Lung (tissue), 12 donors: ENCODE results near the gene PAFAH2. TPM values are rescaled to one million over a fixed set of nuclear protein-coding genes. Genes with fewer than 3 reads are reported as not detected.

Source experiments
- ATAC-seq: fragments of 200-7000 bp; cut with Tn5 transposase; one replicate; pipeline ENCODE4 v1.9.1; 2020; ENCODE audit warnings: moderate number of reproducible peaks; ENCODE audit not compliant: insufficient read depth, low FRiP score
- DNase-seq, 3 donors: peaks; one replicate each; pipeline ENCODE4 v3.0.0-alpha.2; 2013 to 2017
- H3K27ac ChIP-seq, 2 donors: one replicate each; pipeline ENCODE4 v1.5.1; 2013; ENCODE audit warnings: mild to moderate bottlenecking in 2 of 2, moderate library complexity in 2 of 2, control low read depth in 1 of 2, inconsistent platforms in 1 of 2, low read depth in 1 of 2, low read length in 1 of 2
- H3K27me3 ChIP-seq, 3 donors: one replicate each; pipeline ENCODE4 v1.5.1; 2013; ENCODE audit warnings: low read length in 2 of 3; ENCODE audit not compliant: control insufficient read depth in 3 of 3, insufficient read depth in 3 of 3
- H3K36me3 ChIP-seq, 4 donors: one replicate each; pipeline ENCODE4 v1.5.1; 2013; ENCODE audit warnings: low read length in 4 of 4, mild to moderate bottlenecking in 1 of 4, moderate library complexity in 1 of 4; ENCODE audit not compliant: control insufficient read depth in 4 of 4, insufficient read depth in 4 of 4
- H3K4me1 ChIP-seq, 5 donors: one replicate each; pipeline ENCODE4 v1.5.1; 2013; ENCODE audit warnings: low read length in 5 of 5, mild to moderate bottlenecking in 2 of 5, moderate library complexity in 1 of 5; ENCODE audit not compliant: control insufficient read depth in 5 of 5, insufficient read depth in 5 of 5
- H3K4me3 ChIP-seq: one replicate; pipeline ENCODE4 v1.5.1; 2013; ENCODE audit warnings: mild to moderate bottlenecking, control low read depth, moderate library complexity
- H3K9ac ChIP-seq, 2 donors: one replicate each; pipeline ENCODE4 v1.5.1; 2013; ENCODE audit warnings: low read length in 2 of 2, control low read depth in 1 of 2; ENCODE audit not compliant: insufficient read depth in 1 of 2
- H3K9me3 ChIP-seq, 4 donors: one replicate each; pipeline ENCODE4 v1.5.1; 2013; ENCODE audit warnings: low read length in 3 of 4, mild to moderate bottlenecking in 1 of 4, moderate library complexity in 1 of 4; ENCODE audit not compliant: control insufficient read depth in 4 of 4, insufficient read depth in 3 of 4
- CTCF ChIP-seq: IDR thresholded peaks from 2 replicates; pipeline ENCODE4 v1.5.1; 2012; ENCODE audit warnings: mild to moderate bottlenecking; ENCODE audit errors: control extremely low read depth, extremely low read depth
- WGBS, 2 donors: extraction: QIAGEN DNeasy Blood & Tissue Kit; methylation state at CpG; one replicate each; pipeline ENCODE4 v1.1.7; 2013; 5-methylcytosine and 5-hydroxymethylcytosine counted together
- polyA plus RNA-seq, 2 donors: library from polyadenylated mRNA; stranded (reverse); fragments of 200-250 nt; gene quantifications; one replicate each; pipeline ENCODE4 v1.2.1, GENCODE V29; 2013
- total RNA-seq, 2 donors: library from RNA; depleted of rRNA in 1 of 2; stranded (reverse); fragments of >200 nt in 1 of 2; gene quantifications; one replicate each; pipeline ENCODE4 v1.2.1, GENCODE V29; 2014 to 2021
- donor health status: control.
- donor health status: control.
- donor health status: Bipolar disorder and iron deficiency.
- donor health status: healthy.
- donor health status: DM: yes; HTN: yes; CAD: no.

The PAFAH2 gene
- total and polyA plus RNA-seq, 4 donors, result 6.5 to 15.2 (median 9.1) TPM

GRCh38 chr1:25996966-25997827, 666 bp downstream of the PAFAH2 start:
- peak overlapping the region; percentile 86 to 93 for H3K27ac ChIP-seq
- WGBS, 2 donors, result 1 to 2% methylated on average over 13 of the region's 13 CpGs
- peak overlapping the region; percentile 83 to 85 for H3K9ac ChIP-seq
- H3K27me3 ChIP-seq, result no peaks in the 10 kb centered on the region
- no peak for TF ChIP-seq CTCF
- H3K4me1 ChIP-seq, result peaks cover 0 to 15% (median 6%) of the 10 kb centered on the region in 5 donors
- peak overlapping the region; percentile 43 for H3K4me3 ChIP-seq
- ATAC-seq, result peak; percentile 2
- peak in 2 of 3 donors; percentile 55 to 72 for DNase-seq
- no peaks in the 10 kb centered on the region for H3K36me3 ChIP-seq
- H3K9me3 ChIP-seq, result no peaks in the 10 kb centered on the region

- H3K4me3 ChIP-seq, result no peak overlapping the region
- no peak overlapping the region for H3K9ac ChIP-seq
- no peak for DNase-seq
Observed at GRCh38 chr1:25994402-25995150, 3.3 kb downstream of the PAFAH2 start.

GRCh38 chr1:25993197-25993951, 4.5 kb downstream of the PAFAH2 start:
- H3K9ac ChIP-seq, result no peak overlapping the region
- H3K4me1 ChIP-seq, result peaks cover 0 to 16% (median 8%) of the 10 kb centered on the region in 5 donors
- DNase-seq, result no peak
- TF ChIP-seq CTCF, result no peak
- H3K36me3 ChIP-seq, result peaks cover 0 to 7% (median 4%) of the 10 kb centered on the region in 4 donors
- H3K4me3 ChIP-seq, result no peak overlapping the region
- H3K27ac ChIP-seq, result no peak overlapping the region
- WGBS, 2 donors, result 86 to 92% methylated on average over 8 of the region's 8 CpGs
- no peaks in the 10 kb centered on the region for H3K9me3 ChIP-seq
- H3K27me3 ChIP-seq, result no peaks in the 10 kb centered on the region
- ATAC-seq, result no peak

More at GRCh38 chr1:25994402-25995150, 3.3 kb downstream of the PAFAH2 start:
- Histone ChIP-seq H3K27me3 (no peaks in the 10 kb centered on the region), H3K9me3 (no peaks in the 10 kb centered on the region), H3K27ac (no peak overlapping the region), H3K4me1 (peaks cover 0 to 19% (median 10%) of the 10 kb centered on the region in 5 donors), H3K36me3 (peaks cover 0 to 2% (median 0%) of the 10 kb centered on the region in 4 donors)
- TF ChIP-seq CTCF, result no peak
- 94 to 96% methylated on average over 3 of the region's 3 CpGs for WGBS, 2 donors
- ATAC-seq, result no peak
